Smooth muscle cell (in vitro differentiated cells): ENCODE data around the gene OR2V2. TPM values are rescaled to one million over a fixed set of nuclear protein-coding genes. Genes with fewer than 3 reads are reported as not detected.

Source experiments
- DNase-seq: peaks from one replicate; lab custom pipeline; 2025; ENCODE audit not compliant: unreplicated experiment; lab: John Stamatoyannopoulos, UW
- H2AFZ ChIP-seq: fragments of 200-600 bp; sonication (generic); 2 replicates; pipeline ENCODE4 v1.6.0; 2016; ENCODE audit warnings: antibody characterized with exemption, low read depth, mild to moderate bottlenecking
- H3F3A ChIP-seq: fragments of 200-600 bp; sonication (generic); 2 replicates; pipeline ENCODE4 v1.6.0; 2017; ENCODE audit warnings: antibody characterized with exemption, low read depth
- H3K27ac ChIP-seq: fragments of 200-600 bp; sonication (generic); 2 replicates; pipeline ENCODE4 v1.5.1; 2016; ENCODE audit warnings: low read depth, mild to moderate bottlenecking
- H3K27me3 ChIP-seq: fragments of 200-600 bp; sonication (generic); 2 replicates; pipeline ENCODE4 v1.6.1; 2016; ENCODE audit warnings: low read depth, mild to moderate bottlenecking
- H3K36me3 ChIP-seq: fragments of 200-600 bp; sonication (generic); 2 replicates; pipeline ENCODE4 v1.5.1; 2016; ENCODE audit warnings: low read depth
- H3K4me1 ChIP-seq: fragments of 200-600 bp; sonication (generic); 2 replicates; pipeline ENCODE4 v1.5.1; 2016; ENCODE audit warnings: low read depth
- H3K4me2 ChIP-seq: fragments of 200-600 bp; sonication (generic); 2 replicates; pipeline ENCODE4 v1.6.0; 2016; ENCODE audit warnings: mild to moderate bottlenecking
- H3K4me3 ChIP-seq: fragments of 200-600 bp; sonication (generic); 2 replicates; pipeline ENCODE4 v1.5.1; 2016; ENCODE audit warnings: mild to moderate bottlenecking
- H3K79me2 ChIP-seq: fragments of 200-600 bp; sonication (generic); 2 replicates; pipeline ENCODE4 v1.6.0; 2016; ENCODE audit warnings: low read depth, mild to moderate bottlenecking
- H3K9ac ChIP-seq: fragments of 200-600 bp; sonication (generic); 2 replicates; pipeline ENCODE4 v1.6.0; 2016; ENCODE audit warnings: low read depth
- H3K9me3 ChIP-seq: fragments of 200-600 bp; sonication (generic); replicated peaks from 2 replicates; pipeline ENCODE4 v1.5.1; 2016; ENCODE audit warnings: low read depth
- H4K20me1 ChIP-seq: fragments of 200-600 bp; sonication (generic); 2 replicates; pipeline ENCODE4 v1.6.0; 2016; ENCODE audit warnings: low read depth
- CTCF ChIP-seq: fragments of 200-600 bp; sonication (generic); IDR thresholded peaks from 2 replicates; pipeline ENCODE4 v1.5.1; 2017; ENCODE audit warnings: borderline replicate concordance, mild to moderate bottlenecking, antibody characterized with exemption; ENCODE audit not compliant: insufficient read depth, poor library complexity, severe bottlenecking
- WGBS: methylation state at CpG from one replicate; pipeline ENCODE4 v1.1.7; 2016; ENCODE audit warnings: low lambda C conversion rate; 5-methylcytosine and 5-hydroxymethylcytosine counted together
- polyA plus RNA-seq: library from polyadenylated mRNA; unstranded; fragments of >200 nt; fragmentation: Nextera tagmentation; extraction: Ambion mirVana; gene quantifications from 2 replicates; pipeline ENCODE4 v1.2.1, GENCODE V29; 2016
- total RNA-seq: library from RNA; depleted of rRNA; stranded (reverse); fragments of >200 nt; gene quantifications from 2 replicates; pipeline ENCODE4 v1.2.3, GENCODE V29; 2014

Gene OR2V2
- total and polyA plus RNA-seq, 2 experiments from 2014 or later: not detected

GRCh38 chr5:181207960-181208253 is 60.5 kb downstream of the OR2V2 start:
- 43% methylated on average over 3 of the region's 3 CpGs for WGBS
- no peak for DNase-seq
- Histone ChIP-seq H3K27ac (no peak overlapping the region), H3K36me3 (no peaks in the 10 kb centered on the region), H3F3A (peaks cover 13% of the 10 kb centered on the region), H3K9me3 (no peaks in the 10 kb centered on the region), H2AFZ (no peak overlapping the region), H3K27me3 (peaks cover 12% of the 10 kb centered on the region), H3K9ac (no peak overlapping the region), H3K4me3 (peak overlapping the region; percentile 55), H3K79me2 (no peaks in the 10 kb centered on the region), H3K4me2 (peak overlapping the region; percentile 80), H4K20me1 (no peaks in the 10 kb centered on the region), H3K4me1 (no peaks in the 10 kb centered on the region)
- TF ChIP-seq CTCF: no peak

Other genes with a start within 250 kb of the OR2V2 start
- gene BTNL8, start 248.4 kb upstream of the OR2V2 start, total RNA-seq: not detected in 2 replicates
- gene BTNL8, start 248.4 kb upstream of the OR2V2 start, polyA plus RNA-seq: not detected in 2 replicates
- gene BTNL3, start 158.7 kb upstream of the OR2V2 start, total RNA-seq: not detected in 2 replicates
- gene BTNL3, start 158.7 kb upstream of the OR2V2 start, polyA plus RNA-seq: not detected in 2 replicates
- gene BTNL9, start 107.3 kb upstream of the OR2V2 start, total RNA-seq: not detected in 2 replicates
- gene BTNL9, start 107.3 kb upstream of the OR2V2 start, polyA plus RNA-seq: not detected in 2 replicates
- not detected in 2 replicates for gene OR2V1, start 16.4 kb upstream of the OR2V2 start, total RNA-seq
- gene OR2V1, start 16.4 kb upstream of the OR2V2 start, polyA plus RNA-seq: not detected in 2 replicates
- 3.4 TPM in 1 of 2 replicates, not detected in the other for gene TRIM7, start 57.6 kb downstream of the OR2V2 start, total RNA-seq
- 0.45 TPM in 1 of 2 replicates, not detected in the other for gene TRIM7, start 57.6 kb downstream of the OR2V2 start, polyA plus RNA-seq
- gene TRIM41, start 75.7 kb downstream of the OR2V2 start, total RNA-seq: 6.3 and 7.5 TPM in 2 replicates
- 2.4 and 2.6 TPM in 2 replicates for gene TRIM41, start 75.7 kb downstream of the OR2V2 start, polyA plus RNA-seq
- gene RACK1, start 96.3 kb downstream of the OR2V2 start, total RNA-seq: 2,098 and 2,144 TPM in 2 replicates
- 617 and 686 TPM in 2 replicates for gene RACK1, start 96.3 kb downstream of the OR2V2 start, polyA plus RNA-seq
- gene TRIM52, start 113.6 kb downstream of the OR2V2 start, total RNA-seq: 5.0 and 6.9 TPM in 2 replicates
- gene TRIM52, start 113.6 kb downstream of the OR2V2 start, polyA plus RNA-seq: 3.2 and 4.8 TPM in 2 replicates
- gene OR4F3, start 219.7 kb downstream of the OR2V2 start, total RNA-seq: 0.27 TPM in 1 of 2 replicates, not detected in the other
- not detected in 2 replicates for gene OR4F3, start 219.7 kb downstream of the OR2V2 start, polyA plus RNA-seq